Colonic mucosa (tissue), 4 donors: ENCODE results near the gene GIT2. TPM values are rescaled to one million over a fixed set of nuclear protein-coding genes. Genes with fewer than 3 reads are reported as not detected.
"Not testable (repeated sequence)": the region's sequence is repeated elsewhere in the genome, so short reads cannot be mapped to it uniquely, and the experiment has no call there.

Experiments
- DNase-seq: peaks from one replicate; pipeline ENCODE4 v3.0.0-alpha.2; 2020
- H3K27ac ChIP-seq: fragments of 200-600 bp; one replicate; pipeline ENCODE4 v1.8.0; 2021
- H3K27me3 ChIP-seq: fragments of 200-600 bp; one replicate; pipeline ENCODE4 v1.8.0; 2021
- H3K36me3 ChIP-seq: fragments of 200-600 bp; one replicate; pipeline ENCODE4 v1.8.0; 2021
- H3K4me1 ChIP-seq: fragments of 200-600 bp; one replicate; pipeline ENCODE4 v1.8.0; 2021; ENCODE audit warnings: mild to moderate bottlenecking
- H3K4me3 ChIP-seq: fragments of 200-600 bp; one replicate; pipeline ENCODE4 v1.8.0; 2021
- H3K9ac ChIP-seq, 2 donors: one replicate each; pipeline ENCODE4 v1.7.0; 2013; ENCODE audit warnings: control low read depth in 2 of 2, low read depth in 2 of 2, low read length in 2 of 2
- H3K9me3 ChIP-seq: fragments of 200-600 bp; one replicate; pipeline ENCODE4 v1.8.0; 2021
- intact Hi-C: fragments of 100-400 bp; cut with DNase I; formaldehyde crosslinking; loops from one replicate; pipeline ENCODE4 v1.14.1; 2022
- total RNA-seq, 2 donors: library from RNA; stranded (reverse); fragmentation: NEBNext Ultra II Directional in 1 of 2; extraction: Animal tissue kit (Norgen Biotek cat#: 25700) in 1 of 2; gene quantifications; one replicate each; pipeline ENCODE4 v1.2.1, GENCODE V29; 2021
- TF ChIP-seq, protein P1 (sequence below): fragments of 200-600 bp; IDR thresholded peaks from one replicate; pipeline ENCODE4 v1.8.0; 2022; ENCODE audit warnings: antibody characterized with exemption, mild to moderate bottlenecking
- donor health status: healthy.
- donor health status: DM: no; HTN: no; CAD: no.
- donor health status: DM: no; HTN: no; CAD: no.

The GIT2 gene
- total RNA-seq, 2 donors from 2014 or later, result 23.3 to 26.8 TPM

DNA sequence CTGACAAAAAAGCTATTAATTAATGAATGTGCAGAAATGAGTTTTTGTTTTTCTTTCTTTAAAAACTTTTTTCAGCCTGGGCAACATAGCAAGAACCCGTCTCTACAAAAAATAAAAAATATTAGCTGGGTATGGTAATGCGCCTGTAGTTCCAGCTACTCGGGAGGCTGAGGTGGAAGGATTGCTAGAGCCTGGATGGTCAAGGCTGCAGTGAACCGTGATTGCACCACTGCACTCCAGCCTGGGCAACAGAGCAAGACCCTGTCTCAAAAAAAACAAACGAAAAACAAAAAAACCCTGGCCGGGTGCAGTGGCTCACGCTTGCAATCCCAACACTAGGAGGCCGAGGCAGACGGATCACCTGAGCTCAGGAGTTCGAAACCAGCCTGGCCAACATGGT, 7.9 kb downstream of the GIT2 start:
- DNase-seq, result no peak
- Histone ChIP-seq H3K9ac (no peak overlapping the region), H3K36me3 (peaks cover 5% of the 10 kb centered on the region), H3K4me3 (no peak overlapping the region), H3K27ac (no peak overlapping the region), H3K4me1 (no peaks in the 10 kb centered on the region), H3K27me3 (no peaks in the 10 kb centered on the region), H3K9me3 (no peaks in the 10 kb centered on the region)
- TF ChIP-seq, protein P1, sequence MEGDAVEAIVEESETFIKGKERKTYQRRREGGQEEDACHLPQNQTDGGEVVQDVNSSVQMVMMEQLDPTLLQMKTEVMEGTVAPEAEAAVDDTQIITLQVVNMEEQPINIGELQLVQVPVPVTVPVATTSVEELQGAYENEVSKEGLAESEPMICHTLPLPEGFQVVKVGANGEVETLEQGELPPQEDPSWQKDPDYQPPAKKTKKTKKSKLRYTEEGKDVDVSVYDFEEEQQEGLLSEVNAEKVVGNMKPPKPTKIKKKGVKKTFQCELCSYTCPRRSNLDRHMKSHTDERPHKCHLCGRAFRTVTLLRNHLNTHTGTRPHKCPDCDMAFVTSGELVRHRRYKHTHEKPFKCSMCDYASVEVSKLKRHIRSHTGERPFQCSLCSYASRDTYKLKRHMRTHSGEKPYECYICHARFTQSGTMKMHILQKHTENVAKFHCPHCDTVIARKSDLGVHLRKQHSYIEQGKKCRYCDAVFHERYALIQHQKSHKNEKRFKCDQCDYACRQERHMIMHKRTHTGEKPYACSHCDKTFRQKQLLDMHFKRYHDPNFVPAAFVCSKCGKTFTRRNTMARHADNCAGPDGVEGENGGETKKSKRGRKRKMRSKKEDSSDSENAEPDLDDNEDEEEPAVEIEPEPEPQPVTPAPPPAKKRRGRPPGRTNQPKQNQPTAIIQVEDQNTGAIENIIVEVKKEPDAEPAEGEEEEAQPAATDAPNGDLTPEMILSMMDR, result no peak
- intact Hi-C loops, result no loop called here

DNA sequence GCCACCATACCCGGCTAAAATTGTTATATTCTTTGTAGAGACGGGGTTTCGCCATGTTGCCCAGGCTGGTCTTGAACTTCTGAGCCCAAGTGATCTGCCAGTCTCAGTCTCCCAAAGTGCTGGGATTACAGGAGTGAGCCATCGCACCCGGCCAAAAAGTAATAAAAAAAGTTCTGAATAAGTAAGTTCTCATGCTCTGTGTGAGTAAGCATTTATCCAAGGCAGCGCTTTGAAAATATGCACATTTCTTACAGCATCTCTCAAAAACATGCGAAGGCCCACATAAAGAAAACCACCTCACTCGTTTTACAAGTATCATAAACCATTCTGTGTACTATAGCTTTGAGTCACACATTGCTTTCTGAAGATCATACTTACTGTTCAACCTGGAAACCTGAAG, 8.6 kb downstream of the GIT2 start:
- intact Hi-C loops, result no loop called here
- Histone ChIP-seq H3K4me3 (no peak overlapping the region), H3K27me3 (no peaks in the 10 kb centered on the region), H3K9me3 (no peaks in the 10 kb centered on the region), H3K36me3 (peaks cover 6% of the 10 kb centered on the region), H3K4me1 (no peaks in the 10 kb centered on the region), H3K9ac (no peak overlapping the region), H3K27ac (no peak overlapping the region)
- DNase-seq, result no peak
- TF ChIP-seq, protein P1, result no peak

DNA sequence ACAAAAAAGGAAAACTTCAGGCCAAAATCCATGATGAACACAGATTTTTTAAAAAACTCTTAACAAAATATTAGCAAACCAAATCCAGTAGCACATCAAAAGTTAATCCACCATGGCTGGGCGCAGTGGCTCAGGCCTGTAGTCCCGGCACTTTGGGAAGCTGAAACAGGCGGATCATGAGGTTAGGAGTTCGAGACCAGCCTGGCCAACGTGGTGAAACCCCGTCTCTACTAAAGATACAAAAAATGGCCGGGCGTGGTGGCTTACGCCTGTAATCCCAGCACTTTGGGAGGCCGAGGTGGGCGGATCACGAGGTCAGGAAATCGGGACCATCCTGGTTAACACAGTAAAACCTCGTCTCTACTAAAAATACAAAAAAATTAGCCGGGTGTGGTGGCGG, 9.9 kb downstream of the GIT2 start:
- H3K27ac ChIP-seq, H3K9ac ChIP-seq, intact Hi-C loops, H3K27me3 ChIP-seq, DNase-seq, H3K9me3 ChIP-seq, H3K4me3 ChIP-seq, H3K4me1 ChIP-seq: not testable (repeated sequence)
- H3K36me3 ChIP-seq, result peaks cover 19% of the 10 kb centered on the region

DNA sequence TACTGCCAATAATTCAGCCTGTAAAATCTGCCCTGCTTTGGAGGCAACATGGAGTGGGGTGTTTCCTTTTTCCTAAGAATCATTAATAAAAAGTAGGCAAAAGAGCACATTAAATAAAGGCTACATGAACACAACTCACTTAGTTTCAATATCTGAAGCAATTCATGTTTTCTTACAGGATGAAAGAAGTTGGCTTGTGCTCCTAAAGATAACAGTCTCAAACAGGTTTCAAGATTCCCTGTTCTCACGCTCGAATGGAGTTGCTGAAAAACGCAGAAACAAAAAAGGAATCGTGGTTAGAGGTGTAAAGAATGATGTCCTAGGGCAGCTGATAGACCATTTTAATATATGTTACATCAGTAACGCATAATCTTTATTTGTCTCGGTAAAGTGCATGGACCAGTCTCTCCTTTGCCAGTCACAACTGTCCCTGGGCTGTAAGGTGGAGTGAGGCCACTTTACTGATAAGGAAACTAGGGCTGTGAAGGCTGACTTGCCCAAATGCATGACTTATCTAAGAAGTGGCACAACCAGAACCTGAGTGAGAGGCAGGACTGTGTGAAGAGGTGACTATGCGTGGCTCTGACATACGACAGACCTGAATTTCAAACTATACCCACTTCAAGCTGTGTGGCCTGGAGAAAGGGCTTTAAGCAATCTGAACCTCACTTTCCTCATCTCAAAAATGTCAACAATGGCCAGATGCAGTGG, 12.6 kb downstream of the GIT2 start:
- Histone ChIP-seq H3K9me3 (no peaks in the 10 kb centered on the region), H3K36me3 (peaks cover 20% of the 10 kb centered on the region), H3K27me3 (no peaks in the 10 kb centered on the region), H3K4me3 (no peak overlapping the region), H3K4me1 (no peaks in the 10 kb centered on the region), H3K27ac (no peak overlapping the region), H3K9ac (no peak overlapping the region)
- TF ChIP-seq, protein P1, result no peak
- intact Hi-C loops, result no loop called here
- DNase-seq, result no peak

DNA sequence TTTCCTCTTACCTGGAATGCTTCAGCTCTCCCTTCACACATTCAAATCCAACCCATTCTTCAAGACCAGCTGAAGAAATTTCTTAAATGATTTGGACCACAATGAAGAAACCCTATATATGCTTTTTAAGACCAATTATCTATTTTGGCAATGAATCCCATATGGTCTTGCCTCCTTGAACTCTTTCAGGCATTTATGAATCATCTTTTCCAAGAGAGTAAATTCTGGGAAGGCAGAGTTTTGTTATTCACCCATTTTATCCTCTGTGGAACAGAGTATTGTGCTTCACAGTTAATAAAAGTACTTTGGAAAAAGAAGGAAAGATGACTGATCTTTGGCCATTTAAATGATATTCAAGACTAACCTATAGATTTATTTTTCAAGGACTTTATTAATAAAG, 14.0 kb downstream of the GIT2 start:
- TF ChIP-seq, protein P1, result no peak
- H3K9ac ChIP-seq, result no peak overlapping the region
- no peak overlapping the region for H3K27ac ChIP-seq
- no peak overlapping the region for H3K4me3 ChIP-seq
- DNase-seq, result no peak
- H3K27me3 ChIP-seq, result no peaks in the 10 kb centered on the region
- H3K36me3 ChIP-seq, result peaks cover 20% of the 10 kb centered on the region
- intact Hi-C loops, result no loop called here
- H3K9me3 ChIP-seq, result no peaks in the 10 kb centered on the region
- no peaks in the 10 kb centered on the region for H3K4me1 ChIP-seq

DNA sequence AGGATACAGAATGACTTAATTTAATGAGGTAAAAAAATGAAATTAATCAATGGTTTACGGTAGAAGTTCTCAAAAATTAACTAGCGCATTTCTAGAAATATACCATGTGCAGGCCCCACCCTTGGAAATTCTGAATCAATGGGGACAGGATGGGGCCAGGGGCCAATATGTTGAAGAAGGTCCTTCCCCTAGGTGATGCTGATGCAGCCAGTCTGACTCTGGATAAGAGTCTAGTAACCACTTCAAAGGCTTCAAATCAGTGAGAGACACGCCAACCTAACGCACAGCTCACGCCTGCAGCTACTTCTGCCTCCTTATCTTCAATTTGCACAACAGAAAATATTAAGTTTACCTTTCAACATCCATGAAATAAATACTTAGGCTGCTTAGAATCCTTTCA, 14.9 kb downstream of the GIT2 start:
- DNase-seq, result no peak
- Histone ChIP-seq H3K27ac (no peak overlapping the region), H3K9me3 (no peaks in the 10 kb centered on the region), H3K4me1 (no peaks in the 10 kb centered on the region), H3K4me3 (no peak overlapping the region), H3K36me3 (peaks cover 20% of the 10 kb centered on the region), H3K27me3 (no peaks in the 10 kb centered on the region), H3K9ac (no peak overlapping the region)
- intact Hi-C loops, result no loop called here
- TF ChIP-seq, protein P1, result no peak
